SW 1271 (cell line): ENCODE measurements around the gene SPECC1L.

Experiments
- DNase-seq, 2 experiments: peaks; one replicate each; lab custom pipeline; 2025; lab: John Stamatoyannopoulos, UW

SPECC1L gene

DNA sequence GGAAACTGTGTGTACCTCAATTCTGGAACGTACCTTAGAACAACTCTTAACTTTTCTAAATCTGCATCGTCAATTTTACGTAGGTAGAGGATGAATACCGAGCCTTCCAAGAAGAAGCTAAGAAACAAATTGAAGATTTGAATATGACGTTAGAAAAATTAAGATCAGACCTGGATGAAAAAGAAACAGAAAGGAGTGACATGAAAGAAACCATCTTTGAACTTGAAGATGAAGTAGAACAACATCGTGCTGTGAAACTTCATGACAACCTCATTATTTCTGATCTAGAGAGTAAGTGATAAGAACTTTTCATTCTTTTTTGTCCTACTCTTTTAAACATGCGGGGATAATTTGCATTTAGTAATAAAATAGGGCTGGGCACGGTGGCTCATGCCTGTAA, 53.5 kb downstream of the SPECC1L start:
- no peak for DNase-seq

DNA sequence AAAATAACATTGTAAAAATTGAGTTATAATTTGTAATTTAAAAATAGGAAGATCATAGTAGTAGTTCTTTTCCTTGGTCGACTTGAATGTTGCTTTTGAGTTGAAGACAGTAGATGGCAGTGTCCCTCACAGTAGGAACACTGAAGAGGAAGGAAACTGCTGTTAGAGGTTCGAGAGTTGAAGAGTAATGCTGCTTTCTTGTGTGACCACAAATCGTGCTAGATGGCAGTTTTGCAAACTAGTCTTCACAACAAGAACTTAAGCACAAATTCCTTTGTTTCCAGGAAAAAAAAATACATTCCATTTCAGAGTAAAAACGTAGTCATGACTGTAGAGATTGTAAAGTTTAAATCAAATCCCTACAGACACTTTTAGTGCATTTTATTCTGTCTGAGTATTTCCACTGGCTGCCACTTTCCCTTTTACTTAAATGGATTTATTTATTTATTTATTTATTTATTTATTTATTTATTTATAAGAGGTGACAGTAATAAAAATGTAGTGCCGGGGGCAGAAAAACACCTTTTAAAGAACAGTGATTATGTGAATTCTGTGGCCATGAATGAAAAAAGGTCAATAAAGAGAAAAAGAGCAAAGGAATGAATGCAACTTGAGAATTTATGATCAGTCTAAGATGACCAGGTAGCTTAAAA, 54.6 kb downstream of the SPECC1L start:
- peak in 1 of 2 experiments; percentile 52 for DNase-seq

DNA sequence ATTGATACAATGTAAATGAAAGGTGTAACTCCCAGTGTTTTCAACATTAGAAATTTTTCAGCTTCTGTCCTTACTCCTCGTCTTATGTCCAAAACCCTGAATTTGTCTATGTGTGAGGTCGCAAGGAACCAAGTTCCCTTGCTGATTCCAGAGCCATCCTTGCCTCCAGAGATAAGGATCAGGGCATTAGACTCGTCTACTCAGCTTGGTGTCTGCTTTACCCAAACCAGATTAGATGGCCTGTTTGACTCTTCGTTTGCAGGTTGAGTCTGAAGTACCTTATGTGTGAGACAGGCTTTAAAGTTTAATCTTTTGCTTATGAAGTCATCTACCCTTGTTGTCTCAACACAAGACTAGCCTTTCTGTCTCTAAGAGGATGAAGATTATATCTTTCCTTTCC, 55.6 kb downstream of the SPECC1L start:
- no peak for DNase-seq

DNA sequence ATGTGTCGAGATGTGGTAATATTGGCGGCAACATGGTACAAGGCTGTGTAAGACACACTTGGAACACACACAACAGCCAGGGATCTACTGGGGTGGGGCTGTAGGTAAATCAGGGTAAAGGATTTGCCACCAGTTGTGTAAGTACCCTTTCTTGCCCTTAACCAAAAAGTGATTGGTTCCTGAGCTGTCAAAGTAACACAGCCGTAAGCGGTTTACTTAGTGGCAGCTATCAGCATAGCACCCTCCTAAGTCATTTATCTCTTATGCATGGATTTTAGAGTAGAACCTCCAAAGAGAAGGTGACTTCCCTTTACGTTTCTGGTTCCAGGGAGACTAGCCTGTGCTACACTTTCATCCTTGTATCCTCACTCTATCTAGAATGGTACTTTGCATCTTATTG, 57.2 kb downstream of the SPECC1L start:
- DNase-seq = no peak

DNA sequence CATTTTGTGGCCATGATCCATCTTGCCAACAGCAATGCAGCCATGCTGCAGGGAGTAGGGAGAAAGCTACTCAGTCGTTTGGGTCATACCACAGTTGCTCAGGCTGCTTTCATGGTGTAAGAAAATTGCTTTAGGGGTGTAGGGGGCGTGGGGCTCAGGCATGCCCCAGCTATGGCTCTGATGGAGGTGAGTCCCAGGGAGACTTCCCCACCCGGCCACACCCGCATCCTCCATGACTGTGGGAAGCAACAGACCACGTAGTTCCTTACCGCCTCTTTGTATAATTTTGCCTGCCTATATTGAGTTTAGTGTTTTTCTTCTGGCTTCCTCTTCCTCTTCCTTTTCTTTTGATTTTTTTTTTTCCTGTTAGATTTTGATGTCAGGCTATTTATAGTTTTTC, 58.8 kb downstream of the SPECC1L start:
- no peak for DNase-seq

DNA sequence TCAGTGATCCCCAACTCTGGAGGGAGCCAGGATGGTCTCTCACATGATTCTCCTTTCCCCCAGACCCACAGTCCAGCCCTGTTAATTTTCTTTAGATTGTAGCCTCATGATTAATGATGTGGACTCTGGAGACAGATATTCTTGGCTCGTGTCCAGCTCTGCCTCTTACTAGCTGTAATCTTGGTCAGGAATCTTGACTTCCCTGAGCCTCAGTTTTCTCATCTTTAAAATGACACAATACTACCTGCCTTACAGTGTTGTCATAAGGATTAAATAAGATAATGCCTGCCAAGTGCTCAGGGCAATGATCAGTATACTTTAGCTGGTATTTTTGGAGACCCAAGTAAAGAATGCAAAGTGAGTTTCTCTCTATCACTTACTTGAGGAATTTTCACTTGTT, 60.0 kb downstream of the SPECC1L start:
- DNase-seq = no peak

DNA sequence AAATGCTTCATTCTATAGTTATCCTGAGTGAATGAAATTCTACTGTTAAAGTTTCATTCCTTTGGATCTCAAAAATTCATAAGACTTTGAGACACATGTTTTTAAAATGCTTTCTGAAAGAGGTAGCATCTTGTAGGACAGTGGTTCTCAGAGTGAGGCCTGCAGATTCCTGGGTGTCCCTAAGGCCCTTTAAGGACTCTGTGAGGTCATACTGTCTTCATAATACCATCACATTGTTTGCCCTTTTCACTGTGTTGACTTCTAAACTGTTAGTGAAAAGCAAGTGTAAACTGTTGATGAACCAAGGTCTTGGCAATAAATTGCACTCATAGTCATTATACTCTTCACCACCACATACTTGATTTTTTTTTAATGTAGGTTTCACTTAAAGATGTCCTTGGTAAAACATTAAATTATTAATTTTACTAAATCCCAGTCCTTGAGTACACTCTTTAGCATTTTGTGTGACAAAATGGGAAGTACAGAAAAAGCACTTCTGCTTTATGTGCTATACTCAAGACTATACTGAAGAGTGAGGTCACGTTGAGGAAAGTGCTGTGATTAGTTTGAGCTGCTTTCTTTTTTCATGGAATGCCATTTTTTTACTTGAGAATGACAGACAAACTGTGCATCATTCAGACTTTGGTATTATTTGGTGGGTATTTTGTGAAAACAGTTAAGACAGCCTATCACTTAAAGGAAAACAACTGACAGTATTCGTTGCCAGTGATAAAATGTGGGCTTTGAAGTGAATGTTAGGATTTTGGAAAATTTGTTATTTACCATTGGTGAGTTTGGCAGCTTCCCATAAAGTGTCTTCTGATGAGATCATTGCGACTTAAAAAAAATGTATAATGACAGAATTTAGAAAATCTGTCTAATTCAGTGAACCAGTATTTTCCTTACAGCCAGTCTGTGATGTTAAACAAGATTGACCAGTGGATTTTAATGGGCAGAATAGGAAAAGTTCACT, 61.1 kb downstream of the SPECC1L start:
- DNase-seq = no peak

DNA sequence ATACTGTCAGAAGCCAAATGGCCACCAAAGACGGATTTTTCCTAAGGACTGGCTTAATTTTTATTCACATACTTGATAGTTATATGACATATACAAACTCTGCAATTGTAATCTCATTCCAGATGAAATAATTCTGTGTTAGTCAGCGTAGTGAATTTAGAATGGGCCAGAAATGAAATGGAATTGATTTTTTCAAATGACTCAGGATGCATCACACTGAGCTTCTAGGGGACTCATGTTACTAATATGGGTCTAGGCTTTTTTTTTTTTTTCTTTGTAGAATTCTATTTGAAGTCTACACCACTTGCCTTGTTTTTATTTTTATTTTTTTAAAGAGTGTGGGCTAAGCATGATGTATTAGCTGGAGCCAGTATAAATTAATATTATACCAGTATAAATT, 62.7 kb downstream of the SPECC1L start:
- no peak for DNase-seq

DNA sequence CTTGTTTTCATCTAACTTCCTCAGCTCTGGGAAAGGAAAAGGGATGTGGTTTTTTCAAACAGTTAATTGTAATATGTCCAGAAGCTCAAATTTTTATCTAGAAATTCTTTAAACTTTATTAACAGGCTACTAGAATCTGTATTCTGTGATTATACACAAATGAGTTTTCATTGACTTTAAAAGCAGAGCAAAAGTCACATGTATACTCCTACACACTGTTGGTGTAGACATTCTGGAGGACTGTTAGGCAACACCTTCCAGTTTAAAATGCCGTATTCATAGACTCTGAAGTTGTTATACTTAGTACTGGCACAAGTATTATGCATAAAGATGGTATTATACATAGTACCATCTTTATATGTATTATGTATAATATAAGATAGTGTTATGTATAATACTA, 64.9 kb downstream of the SPECC1L start:
- no peak for DNase-seq

DNA sequence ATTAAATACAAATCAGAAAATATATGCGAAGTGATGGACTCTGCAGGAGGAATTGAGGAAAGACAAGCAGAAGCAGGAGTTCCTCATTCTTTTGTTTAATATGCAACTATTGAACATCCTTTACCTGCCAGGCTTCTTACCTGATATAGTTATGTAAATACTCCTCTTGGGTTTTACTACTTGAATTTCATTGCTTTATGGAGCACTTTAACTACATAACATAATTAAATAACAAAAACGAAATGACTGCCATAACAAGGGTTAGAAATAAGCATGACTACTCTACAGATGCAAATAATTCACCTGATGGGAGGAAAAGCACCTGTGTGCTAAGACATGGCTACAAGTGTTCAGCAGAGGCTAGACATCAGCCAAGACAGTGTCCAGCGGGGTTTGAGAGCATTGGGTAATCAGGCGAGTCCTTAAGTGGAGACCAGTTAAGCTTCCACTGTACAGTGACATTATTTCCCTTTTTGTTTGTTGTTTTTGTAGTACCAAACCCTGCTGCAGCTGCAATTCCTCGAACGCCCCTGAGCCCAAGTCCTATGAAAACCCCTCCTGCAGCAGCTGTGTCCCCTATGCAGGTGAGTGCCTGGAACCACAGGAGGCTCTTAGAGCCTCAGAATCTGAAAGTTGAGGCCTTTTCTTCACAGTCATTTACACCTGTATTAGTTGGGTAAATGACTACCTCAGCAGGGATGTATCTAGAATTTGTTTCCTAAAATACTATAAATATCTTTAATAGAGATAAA, 67.4 kb downstream of the SPECC1L start:
- DNase-seq = no peak

DNA sequence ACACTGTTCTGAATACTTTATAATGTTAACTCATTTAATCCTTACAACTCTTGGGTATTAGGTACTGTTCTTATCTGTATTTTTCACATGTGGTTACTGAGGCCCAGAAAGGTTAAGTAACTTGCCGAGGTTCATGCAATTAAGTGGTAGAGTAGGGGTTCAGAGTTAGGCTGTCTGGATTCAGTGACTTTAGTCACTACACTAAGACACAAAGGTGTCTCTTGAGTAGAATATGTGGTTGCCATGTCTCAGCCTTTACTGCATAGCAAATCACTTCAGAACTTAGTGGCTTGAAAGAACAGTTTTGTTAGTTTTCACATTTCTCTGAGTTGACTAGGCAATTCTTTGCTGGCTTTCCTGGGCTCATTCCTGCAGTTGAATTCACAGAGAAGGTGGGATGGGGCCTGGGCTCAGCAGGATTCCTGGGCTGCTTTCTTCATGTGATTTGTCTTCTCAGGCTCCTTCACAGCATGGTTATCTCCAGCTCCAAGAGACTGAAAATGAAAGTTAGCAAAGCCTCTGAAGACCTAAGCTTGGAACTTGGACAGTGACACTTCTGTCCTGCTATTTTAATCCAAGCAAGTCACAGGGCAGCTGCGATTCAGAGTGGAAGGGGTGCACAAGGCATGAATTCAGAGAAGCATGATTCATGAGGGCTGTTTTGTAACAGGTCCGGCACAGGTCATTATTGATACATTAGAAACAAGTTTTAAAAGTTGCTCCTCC, 68.3 kb downstream of the SPECC1L start:
- DNase-seq = no peak

DNA sequence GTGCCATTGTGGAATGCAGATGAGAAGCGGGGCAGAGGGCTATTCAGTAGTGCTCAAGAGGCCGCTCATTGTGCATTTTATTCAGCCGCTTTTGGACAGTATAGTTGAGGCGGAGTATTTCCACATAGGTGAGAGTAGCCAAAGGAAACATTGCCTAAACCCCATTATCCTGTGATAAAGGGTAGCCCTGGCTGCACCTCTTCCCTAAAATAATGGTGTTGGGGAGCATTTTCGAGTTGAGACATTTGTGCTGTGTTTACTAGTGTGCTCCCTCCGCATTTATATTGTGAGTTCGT, 68.8 kb downstream of the SPECC1L start:
- DNase-seq = no peak

DNA sequence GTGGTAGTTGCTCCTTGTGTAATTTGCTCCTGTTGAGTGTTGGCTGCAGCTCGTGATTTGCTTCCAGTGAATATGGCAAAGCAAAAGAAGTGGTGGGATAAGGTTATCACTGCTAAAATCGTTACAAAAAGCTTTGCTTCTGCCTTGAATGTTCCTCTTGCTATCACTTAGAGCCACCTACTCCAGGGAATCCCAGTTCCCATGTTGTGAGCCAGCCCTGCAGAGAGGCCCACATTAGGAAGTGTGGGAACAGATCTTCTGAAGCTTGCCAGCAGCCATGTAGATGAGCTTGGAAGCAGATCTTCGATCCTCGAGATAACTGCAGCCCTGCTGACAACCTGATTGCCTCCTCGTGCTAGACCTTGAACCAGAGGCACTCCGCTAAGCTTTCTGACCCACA, 71.0 kb downstream of the SPECC1L start:
- DNase-seq = no peak

DNA sequence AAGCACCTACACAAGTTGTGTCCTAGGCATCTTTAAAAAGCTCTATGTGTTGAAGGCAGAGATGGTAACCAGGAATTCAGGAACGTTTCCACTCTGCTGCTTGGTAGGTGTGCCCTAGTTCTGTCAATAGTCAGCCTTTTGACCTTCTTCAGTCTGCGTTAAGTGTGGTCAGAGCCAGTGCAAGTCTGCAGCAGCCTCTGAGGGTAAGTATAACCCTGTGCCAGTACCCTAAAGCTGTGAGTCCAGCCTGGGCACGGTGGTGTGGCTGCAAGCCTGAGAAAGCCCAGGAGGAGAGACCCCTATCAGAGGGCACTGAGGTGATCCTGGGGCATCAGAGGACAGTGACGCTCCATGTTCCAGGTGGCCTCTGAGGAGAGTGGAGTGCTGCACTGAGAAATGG, 80.0 kb downstream of the SPECC1L start:
- DNase-seq = no peak

DNA sequence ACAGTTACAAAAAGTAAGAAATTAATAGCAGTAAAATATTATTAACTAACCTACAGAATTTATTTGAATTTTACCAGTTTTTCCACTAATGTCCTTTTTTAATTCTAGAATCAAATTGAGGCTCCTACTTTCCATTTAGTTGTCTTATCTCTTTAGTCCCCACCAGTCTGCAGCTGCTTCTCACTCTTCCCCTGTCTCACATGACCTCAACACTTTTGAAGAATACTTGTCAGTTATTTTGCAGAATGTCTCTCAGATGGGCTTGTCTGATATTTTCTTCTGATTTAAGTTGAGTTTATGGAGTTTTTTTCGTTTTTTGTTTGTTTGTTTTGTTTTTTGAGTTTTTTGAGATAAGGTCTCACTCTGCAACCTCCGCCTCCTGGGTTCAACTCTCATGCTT, 82.5 kb downstream of the SPECC1L start:
- no peak for DNase-seq

DNA sequence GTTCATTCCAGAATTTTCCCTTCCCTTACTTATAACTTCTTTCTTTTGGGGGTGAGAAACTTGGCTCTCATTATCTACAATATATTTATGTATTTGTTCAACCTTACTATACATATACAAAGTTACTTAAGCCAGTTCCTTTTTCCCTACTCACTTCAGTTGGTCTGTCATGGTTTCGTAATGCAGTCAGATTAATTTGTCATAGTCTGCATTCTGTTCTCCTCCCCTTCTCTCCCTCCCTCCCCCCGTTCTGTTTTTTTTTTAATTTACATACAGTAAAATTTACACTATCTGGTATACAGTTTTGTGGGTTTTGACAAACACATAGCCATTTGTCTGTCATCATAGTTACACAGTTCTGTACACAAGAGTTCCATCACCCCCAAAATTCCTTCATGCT, 84.9 kb downstream of the SPECC1L start:
- no peak for DNase-seq

DNA sequence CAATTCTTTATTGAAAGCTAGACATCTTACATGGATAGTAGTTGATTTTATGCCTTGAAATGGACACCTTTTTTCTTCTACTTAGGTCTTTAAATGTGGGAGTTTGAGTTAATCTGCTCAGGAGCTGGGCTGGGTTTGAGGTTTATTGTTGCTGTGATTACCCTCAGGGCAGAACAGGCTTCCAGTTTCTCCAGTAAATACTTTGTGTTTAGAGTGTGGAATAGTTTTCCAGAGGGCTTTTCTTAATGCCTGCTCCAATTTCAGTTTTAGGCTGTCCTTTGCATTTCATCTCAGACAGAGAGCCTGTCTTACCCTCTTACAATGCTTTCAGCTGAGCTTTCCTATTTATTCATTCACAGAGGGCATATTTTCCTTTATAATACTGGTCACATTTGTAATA, 86.9 kb downstream of the SPECC1L start:
- DNase-seq = no peak

DNA sequence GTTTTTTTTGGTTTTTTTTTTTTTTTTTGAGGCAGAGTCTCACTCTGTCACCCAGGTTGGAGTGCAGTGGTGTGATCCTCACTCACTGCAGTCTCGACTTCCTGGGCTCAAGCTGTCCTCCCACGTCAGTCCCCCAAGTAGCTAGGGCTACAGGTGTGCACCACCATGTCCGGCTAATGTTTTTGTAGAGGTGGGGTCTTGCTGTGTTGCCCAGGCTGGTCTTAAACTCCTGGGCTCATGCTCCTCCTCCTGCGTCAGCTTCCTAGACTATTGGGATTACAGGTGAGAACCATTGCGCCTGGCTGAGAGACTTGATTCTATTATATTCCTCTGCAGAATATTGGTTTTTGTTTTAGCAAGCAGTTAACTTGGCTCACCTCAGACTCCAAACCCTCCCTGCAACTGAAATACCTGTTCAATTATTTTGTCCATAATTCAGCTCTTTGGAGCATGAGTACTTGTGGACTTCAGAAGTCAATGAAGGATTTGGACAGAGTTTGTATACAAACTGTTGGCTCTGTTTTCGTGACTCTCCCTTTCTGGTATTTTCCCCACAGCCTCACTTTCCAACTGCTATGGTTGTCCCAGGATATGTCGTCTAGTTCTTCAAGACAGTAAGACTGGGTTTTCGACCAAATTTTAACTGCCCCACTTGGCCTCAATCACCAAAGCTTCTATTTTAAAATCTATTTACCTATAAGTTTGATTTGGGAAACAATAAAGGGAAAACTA, 87.6 kb downstream of the SPECC1L start:
- no peak for DNase-seq

DNA sequence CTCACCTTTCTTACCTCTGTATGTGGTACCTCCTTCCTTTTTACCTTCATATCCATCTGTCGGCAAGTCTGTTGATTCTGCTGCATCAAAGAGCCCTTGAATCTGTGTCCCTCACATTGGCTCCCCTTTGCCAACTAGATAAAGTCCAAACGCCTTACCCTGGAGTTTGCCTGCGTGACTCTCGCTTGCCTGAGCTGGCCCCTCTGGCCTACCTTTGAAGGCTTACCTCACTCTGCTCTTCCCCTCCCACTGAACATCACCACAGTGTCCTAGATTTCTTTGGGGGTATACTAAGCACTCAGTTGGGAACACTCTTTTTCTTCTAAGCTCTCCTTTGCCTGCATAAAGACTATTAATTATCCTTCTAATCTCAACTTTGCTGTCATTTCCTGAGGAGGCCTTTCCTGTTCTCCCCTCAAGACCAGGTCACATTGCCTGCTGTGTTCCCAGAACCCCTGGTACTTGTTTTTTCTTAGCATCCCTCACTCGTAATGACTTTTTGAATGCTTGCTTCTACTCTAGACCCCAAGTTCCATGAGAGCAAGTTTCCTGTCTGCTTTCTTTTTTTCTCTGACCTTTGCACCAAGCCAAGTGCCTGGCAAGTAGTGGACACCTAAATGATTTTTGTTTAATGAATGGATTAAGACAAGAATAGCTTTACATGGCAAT, 89.0 kb downstream of the SPECC1L start:
- no peak for DNase-seq

DNA sequence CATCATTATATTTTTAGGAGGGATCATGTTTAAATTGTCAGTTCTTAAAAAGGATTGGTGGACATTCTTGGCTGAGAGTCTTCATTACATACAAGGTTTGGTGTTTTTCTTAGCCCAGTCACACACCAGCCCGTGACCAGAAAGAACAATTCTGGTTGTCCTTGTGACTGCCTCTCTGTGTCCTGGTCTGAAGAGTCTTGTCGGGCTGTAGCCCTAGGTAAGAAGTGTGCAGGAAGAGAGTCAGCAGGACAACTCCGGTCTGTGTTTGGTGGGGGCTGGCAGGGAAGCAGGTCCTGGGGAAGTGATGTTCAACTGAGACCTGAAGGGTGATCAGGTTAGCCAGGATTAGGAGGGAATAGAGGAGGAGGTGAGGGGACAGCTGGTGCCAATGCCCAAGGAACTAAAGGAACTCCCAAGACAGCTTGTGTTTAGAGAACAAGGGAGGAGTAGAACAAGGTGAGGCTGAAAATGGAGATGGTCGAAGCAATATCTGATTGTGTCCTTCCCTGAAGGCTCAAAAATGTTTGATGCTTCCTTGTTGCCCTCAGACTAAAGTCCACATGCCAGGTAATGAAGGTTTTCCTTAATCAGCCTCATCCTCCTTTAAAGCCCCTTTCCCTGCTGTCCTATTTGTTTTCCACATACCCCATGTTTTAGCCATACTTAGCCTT, 91.5 kb downstream of the SPECC1L start:
- no peak for DNase-seq
